Measurements from ENCODE around the gene EXOSC5.

EXOSC5 gene

GRCh38 chr19:41434450-41434849 is 37.3 kb upstream of the EXOSC5 start:
- TF ChIP-seq JUND (IDR thresholded peaks at IDR 0.05; ENCODE audit: low read depth) = no peak
- in situ Hi-C loops (cut with HindIII; ENCODE audit: low pct_unique_long_range_greater_than_20kb, low sequenced_read_pairs) = no loop called here
- DNase-seq (ENCODE audit: low read depth in 1 of 2, low spot score in 1 of 2) = no peak

DNA sequence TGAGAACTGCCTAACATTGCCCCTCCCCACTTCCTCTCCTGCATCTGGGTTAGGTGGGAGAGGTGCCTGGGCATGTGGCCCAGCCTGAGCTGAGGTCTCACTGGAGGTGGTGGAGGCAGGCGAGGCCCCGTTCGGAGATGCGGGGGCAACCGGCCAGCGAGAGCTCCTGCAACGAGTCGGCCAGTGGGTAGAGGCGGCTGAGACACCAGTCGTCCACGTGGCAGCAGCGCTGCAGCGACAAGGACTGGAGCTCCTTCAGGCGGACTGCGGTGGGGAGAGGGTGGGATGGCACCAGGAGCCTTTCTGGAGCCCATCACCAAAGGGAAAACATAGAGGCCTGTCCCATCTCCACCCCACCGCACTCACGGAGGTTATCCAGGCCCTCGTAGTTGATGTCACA is 36.0 kb upstream of the EXOSC5 start:
- in situ Hi-C loops (cut with HindIII; ENCODE audit: low pct_unique_long_range_greater_than_20kb, low sequenced_read_pairs) = no loop called here
- no peak for TF ChIP-seq JUND (IDR thresholded peaks at IDR 0.05; ENCODE audit: low read depth)
- DNase-seq (ENCODE audit: low read depth in 1 of 2, low spot score in 1 of 2) = no peak

- in situ Hi-C loops (cut with HindIII; ENCODE audit: low pct_unique_long_range_greater_than_20kb, low sequenced_read_pairs) = no loop called here
- TF ChIP-seq JUND (IDR thresholded peaks at IDR 0.05; ENCODE audit: low read depth) = no peak
- peak in 1 of 2 experiments; percentile 36 for DNase-seq (ENCODE audit: low read depth in 1 of 2, low spot score in 1 of 2)
These were observed 34.5 kb upstream of the EXOSC5 start for GRCh38 chr19:41431426-41432386.

GRCh38 chr19:41430922-41431321 is 33.8 kb upstream of the EXOSC5 start:
- no peak for TF ChIP-seq JUND (IDR thresholded peaks at IDR 0.05; ENCODE audit: low read depth)
- no peak for DNase-seq (ENCODE audit: low read depth in 1 of 2, low spot score in 1 of 2)
- in situ Hi-C loops (cut with HindIII; ENCODE audit: low pct_unique_long_range_greater_than_20kb, low sequenced_read_pairs) = no loop called here

GRCh38 chr19:41428481-41428859 is 31.3 kb upstream of the EXOSC5 start:
- in situ Hi-C loops (cut with HindIII; ENCODE audit: low pct_unique_long_range_greater_than_20kb, low sequenced_read_pairs) = no loop called here
- TF ChIP-seq JUND (IDR thresholded peaks at IDR 0.05; ENCODE audit: low read depth) = no peak
- DNase-seq (ENCODE audit: low read depth in 1 of 2, low spot score in 1 of 2) = no peak

- in situ Hi-C loops (cut with HindIII; ENCODE audit: low pct_unique_long_range_greater_than_20kb, low sequenced_read_pairs) = no loop called here
- TF ChIP-seq JUND (IDR thresholded peaks at IDR 0.05; ENCODE audit: low read depth) = no peak
- no peak for DNase-seq (ENCODE audit: low read depth in 1 of 2, low spot score in 1 of 2)
These were observed 30.7 kb upstream of the EXOSC5 start for GRCh38 chr19:41427647-41428480.

- DNase-seq (ENCODE audit: low read depth in 1 of 2, low spot score in 1 of 2) = peak in 1 of 2 experiments; percentile 14
- TF ChIP-seq JUND (IDR thresholded peaks at IDR 0.05; ENCODE audit: low read depth) = no peak
- in situ Hi-C loops (cut with HindIII; ENCODE audit: low pct_unique_long_range_greater_than_20kb, low sequenced_read_pairs) = no loop called here
These were observed 29.9 kb upstream of the EXOSC5 start, which contains the start of gene B3GNT8 for GRCh38 chr19:41426952-41427646. Gene B3GNT8, minus strand, starts transcription at chr19:41427374. Its CDS starts 596 bp downstream, at chr19:41426778.

- TF ChIP-seq JUND (IDR thresholded peaks at IDR 0.05; ENCODE audit: low read depth) = no peak
- in situ Hi-C loops (cut with HindIII; ENCODE audit: low pct_unique_long_range_greater_than_20kb, low sequenced_read_pairs) = no loop called here
- DNase-seq (ENCODE audit: low read depth in 1 of 2, low spot score in 1 of 2) = no peak
These were observed 29.1 kb upstream of the EXOSC5 start for GRCh38 chr19:41426116-41426841.

DNA sequence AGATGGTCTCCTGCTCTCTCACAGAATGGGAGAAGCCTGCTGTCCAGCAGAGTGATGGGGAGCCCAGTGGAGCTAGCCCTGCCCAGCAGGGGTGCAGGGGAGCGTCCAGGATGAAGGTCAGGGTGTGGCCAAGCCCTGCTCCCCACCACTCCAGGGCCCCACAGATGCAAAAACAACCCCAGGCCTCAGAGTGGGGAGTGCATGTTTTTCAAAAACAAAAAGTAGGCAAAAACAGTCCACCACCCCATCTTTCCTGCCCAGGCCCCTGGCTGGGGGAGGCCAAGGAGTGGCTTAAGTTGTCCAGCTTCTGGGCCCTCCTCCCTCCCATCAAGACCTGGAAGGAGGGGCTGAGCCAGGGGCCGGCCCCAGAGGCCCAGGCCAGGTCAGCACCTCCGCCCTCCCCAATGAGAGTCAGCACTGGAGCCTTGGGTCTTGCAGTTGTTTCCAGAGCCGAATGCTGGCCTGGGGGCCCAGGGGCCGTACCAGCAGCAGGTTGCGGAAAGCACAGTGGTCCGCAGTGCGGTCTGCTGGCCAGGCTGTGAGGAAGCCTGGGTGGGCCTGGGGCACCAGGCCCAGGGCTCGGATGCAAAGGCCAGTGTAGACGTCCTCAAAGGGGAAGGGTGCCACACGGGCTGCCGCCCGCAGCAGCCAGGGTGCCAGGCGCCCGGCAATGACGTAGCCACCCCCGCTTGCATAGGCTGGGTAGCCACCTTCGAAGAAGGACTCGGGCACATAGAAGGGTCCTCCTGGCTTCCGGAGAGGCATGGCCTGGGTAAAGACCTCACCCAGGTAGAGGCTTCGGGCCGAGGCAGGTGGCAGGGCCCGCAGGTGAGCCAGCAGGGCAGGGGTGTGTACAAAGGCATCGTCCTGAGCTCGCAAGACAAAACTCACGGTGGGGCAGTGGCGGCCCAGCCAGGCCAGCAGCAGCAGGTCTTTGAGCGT is 28.3 kb upstream of the EXOSC5 start:
- TF ChIP-seq JUND (IDR thresholded peaks at IDR 0.05; ENCODE audit: low read depth) = no peak
- no peak for DNase-seq (ENCODE audit: low read depth in 1 of 2, low spot score in 1 of 2)
- in situ Hi-C loops (cut with HindIII; ENCODE audit: low pct_unique_long_range_greater_than_20kb, low sequenced_read_pairs) = no loop called here

DNA sequence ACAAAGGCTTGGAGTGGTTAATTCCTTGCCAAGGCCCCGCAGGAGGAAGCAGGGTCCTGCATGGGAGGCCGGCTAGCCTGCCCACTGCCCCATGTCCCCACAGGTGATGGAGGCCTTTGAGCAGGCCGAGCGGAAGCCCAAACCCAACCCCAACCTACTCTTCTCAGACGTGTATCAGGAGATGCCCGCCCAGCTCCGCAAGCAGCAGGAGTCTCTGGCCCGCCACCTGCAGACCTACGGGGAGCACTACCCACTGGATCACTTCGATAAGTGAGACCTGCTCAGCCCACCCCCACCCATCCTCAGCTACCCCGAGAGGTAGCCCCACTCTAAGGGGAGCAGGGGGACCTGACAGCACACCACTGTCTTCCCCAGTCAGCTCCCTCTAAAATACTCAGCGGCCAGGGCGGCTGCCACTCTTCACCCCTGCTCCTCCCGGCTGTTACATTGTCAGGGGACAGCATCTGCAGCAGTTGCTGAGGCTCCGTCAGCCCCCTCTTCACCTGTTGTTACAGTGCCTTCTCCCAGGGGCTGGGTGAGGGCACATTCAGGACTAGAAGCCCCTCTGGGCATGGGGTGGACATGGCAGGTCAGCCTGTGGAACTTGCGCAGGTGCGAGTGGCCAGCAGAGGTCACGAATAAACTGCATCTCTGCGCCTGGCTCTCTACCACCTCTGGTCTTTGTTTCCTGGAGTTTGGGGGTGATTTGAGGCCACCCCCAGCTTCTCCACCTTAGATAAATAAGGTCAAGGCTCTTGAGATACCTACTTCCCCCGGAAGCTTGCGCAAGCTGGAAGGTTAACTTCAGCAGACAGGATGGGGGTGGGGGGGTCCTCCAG is 27.4 kb upstream of the EXOSC5 start:
- no peak for DNase-seq (ENCODE audit: low read depth in 1 of 2, low spot score in 1 of 2)
- TF ChIP-seq JUND (IDR thresholded peaks at IDR 0.05; ENCODE audit: low read depth) = no peak
- in situ Hi-C loops (cut with HindIII; ENCODE audit: low pct_unique_long_range_greater_than_20kb, low sequenced_read_pairs) = no loop called here
